ENCODE measurements around the gene C6orf47.
A peak's percentile ranks its signal among the peaks of the same experiment; 100 is the strongest.

C6orf47 gene

GRCh38 chr6:31687860-31688693, 27.5 kb upstream of the C6orf47 start:
- DNase-seq (ENCODE audit: low read depth), result no peak

GRCh38 chr6:31687321-31687720, 26.7 kb upstream of the C6orf47 start:
- DNase-seq (ENCODE audit: low read depth), result no peak

DNA sequence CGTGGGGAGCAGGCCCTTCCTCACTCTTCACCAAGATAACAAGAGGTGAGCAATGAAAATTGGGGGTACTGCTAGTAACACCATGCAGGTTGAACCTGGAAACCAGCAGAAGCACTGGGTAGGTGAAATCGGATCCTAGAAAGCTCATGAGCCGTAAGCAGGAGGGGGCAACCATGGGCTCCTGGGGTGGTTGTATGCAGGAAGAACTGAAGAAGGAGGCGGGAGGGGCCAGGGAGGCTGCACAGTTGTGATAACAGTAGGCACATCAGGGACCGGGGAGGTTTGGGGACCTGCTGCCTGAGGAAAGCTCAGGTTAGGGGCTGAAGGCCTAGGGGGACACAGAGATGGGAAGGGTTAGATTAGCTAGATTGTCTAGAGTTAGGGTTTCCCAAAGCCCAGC, 25.9 kb upstream of the C6orf47 start:
- DNase-seq (ENCODE audit: low read depth), result no peak

GRCh38 chr6:31683591-31683990, 23.0 kb upstream of the C6orf47 start:
- no peak for DNase-seq (ENCODE audit: low read depth)

- no peak for DNase-seq (ENCODE audit: low read depth)
Measured at GRCh38 chr6:31681135-31681671, 20.6 kb upstream of the C6orf47 start.

DNA sequence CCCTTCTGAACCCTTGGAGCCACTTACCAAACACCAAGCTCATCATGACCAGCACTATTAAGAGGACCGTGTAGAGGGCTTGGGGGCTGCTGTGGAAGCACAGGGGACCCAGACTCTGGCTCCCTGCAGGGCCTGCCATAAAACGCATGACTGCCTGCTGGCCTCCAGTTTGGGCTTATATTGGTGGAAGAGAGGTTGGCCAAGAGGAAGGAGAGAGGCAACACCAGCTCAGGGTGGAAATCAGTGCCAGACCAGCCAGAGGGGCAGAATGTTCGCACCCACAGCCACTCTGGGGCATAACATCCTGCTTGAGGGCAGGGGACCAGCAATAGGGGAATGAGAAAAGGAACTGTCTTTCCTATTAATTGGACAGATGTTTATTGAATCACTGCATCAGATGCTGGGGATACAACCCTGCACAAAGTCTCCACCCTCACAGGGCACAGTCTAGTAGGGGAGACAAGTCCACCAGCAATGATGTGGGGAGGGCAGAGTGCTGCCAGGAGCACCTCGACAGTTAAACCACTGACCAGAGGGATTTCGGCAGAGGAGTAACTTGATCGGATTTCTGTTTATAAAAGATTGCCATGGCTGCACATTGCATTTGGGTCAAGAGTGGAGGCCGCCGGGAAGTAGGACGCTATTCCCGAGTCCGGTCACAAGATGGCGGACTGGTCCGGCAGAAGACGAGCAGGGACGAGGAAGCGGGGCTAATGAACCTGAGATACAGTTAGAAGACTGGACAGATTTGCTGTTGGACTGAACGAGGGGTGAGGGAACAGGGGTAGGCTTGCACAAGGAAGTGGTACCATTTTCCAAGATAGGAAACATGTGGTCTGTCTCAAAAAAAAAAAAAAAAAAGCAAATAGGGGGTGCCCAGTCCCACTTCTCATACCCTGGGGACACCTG, 19.9 kb upstream of the C6orf47 start, which contains the start of gene LY6G5C:
Gene LY6G5C (minus strand): TSS at position 842 of the 909 bp plus-strand sequence. CDS start 694 bp downstream, at position 148.
- DNase-seq (ENCODE audit: low read depth), result peak; percentile 74

GRCh38 chr6:31677955-31678354, 17.4 kb upstream of the C6orf47 start:
- DNase-seq (ENCODE audit: low read depth), result no peak

DNA sequence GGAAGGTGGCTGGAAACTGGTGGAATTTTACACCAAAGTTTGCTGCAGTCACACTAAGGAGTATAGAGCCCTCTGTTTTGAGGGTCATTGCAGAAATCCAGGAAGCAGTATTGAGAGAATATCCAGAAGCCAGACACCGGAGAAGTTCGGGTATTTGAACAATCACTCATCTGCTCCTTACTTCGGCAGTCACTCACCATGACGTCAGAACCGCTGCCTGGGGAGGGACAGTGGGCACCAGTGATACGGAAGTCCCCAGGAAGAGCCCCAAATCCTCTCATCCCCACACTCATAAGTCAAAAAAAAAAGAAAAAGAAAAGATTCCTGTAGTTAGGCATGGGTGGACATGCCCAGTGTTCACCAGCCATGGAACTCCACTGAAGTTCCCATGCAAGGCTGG, 16.3 kb upstream of the C6orf47 start:
- no peak for DNase-seq (ENCODE audit: low read depth)

- no peak for DNase-seq (ENCODE audit: low read depth)
Measured at GRCh38 chr6:31676322-31676903, 15.8 kb upstream of the C6orf47 start.

DNA sequence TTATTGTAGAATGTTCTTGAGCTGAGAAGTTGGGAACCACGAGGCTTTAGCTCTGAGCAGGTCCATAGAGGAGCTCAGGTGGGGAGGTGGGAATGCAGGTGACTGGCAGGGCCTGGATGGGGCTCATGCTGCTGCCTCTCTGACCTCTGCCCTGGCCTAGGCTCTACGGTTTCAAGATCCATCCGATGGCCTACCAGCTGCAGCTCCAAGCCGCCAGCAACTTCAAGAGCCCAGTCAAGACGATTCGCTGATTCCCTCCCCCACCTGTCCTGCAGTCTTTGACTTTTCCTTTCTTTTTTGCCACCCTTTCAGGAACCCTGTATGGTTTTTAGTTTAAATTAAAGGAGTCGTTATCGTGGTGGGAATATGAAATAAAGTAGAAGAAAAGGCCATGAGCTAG, 9.1 kb upstream of the C6orf47 start, which contains the start of gene LY6G5B:
Gene LY6G5B (plus strand): TSS at position 301 of the 400 bp plus-strand sequence. CDS start 975 bp downstream, outside the sequence.
- no peak for DNase-seq (ENCODE audit: low read depth)

- DNase-seq (ENCODE audit: low read depth), result no peak
Measured at GRCh38 chr6:31666337-31666965, 5.9 kb upstream of the C6orf47 start.

DNA sequence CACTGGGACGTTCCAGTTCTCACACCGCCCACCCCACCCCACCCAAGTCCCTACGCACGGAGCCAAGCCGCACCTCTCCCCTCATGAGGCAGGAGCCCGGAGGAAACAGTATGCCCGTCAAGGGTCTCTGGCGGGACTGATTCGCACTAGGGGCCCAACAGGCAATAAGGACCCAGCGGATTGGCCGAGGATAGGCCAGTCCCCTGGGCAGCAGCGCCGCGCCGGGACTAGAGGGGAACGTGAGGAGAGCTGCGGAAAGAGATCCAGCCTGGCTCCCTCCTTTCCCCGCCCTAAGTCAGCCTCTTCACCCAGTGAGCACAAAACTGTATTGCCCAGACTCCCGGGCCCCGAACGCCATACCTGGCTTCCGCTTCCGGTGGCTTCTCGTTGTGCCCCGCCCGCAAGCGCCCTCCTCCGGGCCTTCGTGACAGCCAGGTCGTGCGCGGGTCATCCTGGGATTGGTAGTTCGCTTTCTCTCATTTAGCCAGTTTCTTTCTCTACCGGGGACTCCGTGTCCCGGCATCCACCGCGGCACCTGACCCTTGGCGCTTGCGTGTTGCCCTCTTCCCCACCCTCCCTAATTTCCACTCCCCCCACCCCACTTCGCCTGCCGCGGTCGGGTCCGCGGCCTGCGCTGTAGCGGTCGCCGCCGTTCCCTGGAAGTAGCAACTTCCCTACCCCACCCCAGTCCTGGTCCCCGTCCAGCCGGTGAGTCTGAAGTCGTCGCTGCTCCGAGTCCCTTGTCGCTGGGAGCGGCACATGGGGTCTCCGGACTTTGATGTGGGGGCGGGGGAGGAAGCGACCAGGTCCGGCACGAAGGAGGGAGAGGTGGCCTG, 5.1 kb upstream of the C6orf47 start, which contains the start of gene CSNK2B:
Gene CSNK2B (plus strand): TSS at position 580 of the 836 bp plus-strand sequence. CDS start 752 bp downstream, outside the sequence.
- DNase-seq (ENCODE audit: low read depth), result peak; percentile 82

GRCh38 chr6:31664790-31665500, 4.4 kb upstream of the C6orf47 start, which contains the start of gene GPANK1:
Gene GPANK1 (minus strand): TSS chr6:31664997. CDS start chr6:31664478, 519 bp downstream.
- peak; percentile 79 for DNase-seq (ENCODE audit: low read depth)

DNA sequence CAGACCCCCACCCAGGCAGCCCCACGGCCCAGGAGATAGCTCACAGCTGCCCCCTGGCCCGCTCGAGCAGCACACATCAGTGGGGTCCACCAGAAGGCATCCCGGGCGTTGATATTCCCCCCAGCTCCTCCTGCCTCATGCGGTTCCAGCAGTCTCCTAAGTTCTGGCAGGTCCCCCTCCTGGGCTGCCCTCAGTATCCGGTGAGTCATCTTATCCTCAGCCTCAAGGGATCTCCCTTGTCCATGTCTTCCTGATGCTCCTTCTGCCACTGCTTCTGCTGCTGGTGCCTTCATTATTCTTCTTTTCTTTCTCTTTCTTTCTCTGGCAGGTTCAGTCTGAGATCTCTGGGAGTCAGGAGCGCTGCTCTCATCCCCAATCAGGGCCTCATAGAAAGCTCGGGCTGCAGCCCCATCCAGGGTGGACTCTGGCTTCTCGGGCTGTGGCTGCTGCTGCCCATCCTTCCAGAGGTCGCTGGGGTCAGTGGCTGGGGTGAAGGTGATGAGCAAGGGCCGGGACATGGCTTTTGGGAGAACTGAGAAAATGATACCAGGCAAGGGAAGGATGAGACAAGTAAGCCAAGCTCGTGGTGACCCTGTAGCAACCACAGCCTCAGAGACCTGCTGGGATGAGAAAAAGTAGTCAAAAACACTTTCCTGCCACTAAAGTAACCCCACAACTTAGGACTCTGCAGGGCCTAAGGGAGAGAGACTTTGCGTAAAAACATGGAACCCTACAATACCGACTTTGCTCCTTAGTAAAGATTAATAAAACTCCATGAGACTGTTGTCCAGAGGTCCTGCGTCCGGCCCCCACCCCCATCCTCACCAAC, 3.6 kb upstream of the C6orf47 start:
- peak; percentile 53 for DNase-seq (ENCODE audit: low read depth)

DNA sequence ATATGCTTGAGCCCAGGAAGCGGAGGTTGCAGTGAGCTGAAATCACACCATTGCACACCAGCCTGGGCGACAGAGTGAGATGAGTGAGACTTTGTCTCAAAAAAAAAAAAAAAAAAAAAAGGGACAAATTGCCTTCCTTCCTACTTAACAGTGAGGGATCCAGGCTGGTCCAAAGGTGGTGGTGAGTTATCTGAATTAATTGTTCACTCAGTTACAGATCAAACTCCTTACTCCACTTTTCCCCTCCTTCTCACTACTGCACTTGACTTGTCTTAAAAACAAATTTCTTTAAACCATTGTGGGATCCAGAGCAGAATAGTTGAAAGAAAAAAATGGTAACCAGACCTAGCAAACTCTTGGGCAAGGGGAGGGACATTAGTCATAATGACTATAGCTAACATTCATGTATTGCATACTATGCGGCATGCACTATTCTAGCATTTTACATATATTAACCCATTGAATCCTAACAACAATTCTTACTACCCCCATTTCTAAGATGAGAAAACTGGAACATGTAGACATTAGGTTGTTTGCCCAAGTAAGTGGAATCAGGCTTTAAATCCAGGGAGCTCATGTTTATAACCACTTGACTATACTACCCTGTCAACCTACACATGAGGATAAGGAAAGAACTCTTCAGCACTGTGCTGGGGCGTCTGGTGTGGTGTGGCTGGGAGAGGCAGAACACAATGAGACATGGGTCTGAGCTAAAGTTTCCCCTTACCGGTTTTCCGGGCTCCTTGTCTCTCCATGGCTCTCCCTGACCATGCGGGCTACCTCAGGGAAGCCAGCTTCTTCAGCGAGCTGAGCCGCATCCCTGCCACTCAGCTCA, 2.8 kb upstream of the C6orf47 start:
- no peak for DNase-seq (ENCODE audit: low read depth)

DNA sequence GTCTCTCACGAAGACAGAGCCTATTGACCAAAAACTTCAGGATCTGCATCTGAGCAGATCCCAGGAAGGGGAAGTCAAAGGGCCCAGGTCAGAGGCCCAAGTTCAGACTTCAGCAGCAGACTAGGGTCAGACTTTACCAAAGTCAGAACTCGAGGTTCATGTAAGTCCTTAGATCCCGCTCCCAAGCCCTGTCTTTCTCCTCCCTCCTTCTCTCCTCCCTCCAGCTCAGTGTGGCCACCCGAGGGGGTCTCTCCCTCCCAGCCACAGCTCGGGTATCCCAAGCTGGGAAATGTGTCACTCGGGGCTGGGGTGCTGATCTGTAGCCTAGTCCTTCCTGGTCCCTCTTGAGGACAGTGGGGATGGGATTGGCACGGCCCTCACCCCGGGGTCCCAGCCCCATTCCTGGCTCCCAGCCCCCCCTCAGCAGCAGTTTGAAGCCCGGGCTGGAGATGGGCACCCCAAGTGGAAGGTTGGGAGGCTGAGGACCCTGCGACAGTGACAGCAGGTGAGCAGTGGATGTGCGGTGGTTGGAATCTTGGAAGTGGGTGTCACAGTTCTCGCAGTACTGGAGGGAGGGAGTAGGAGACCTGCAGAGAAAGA, 1.6 kb upstream of the C6orf47 start:
- no peak for DNase-seq (ENCODE audit: low read depth)
